HG03342 (cell line): ENCODE data around the gene ACVR2B.

ENCODE experiments used
- ATAC-seq: cut with Tn5 transposase; IDR thresholded peaks from one replicate; pipeline ENCODE4 v1.9.1; 2021; ENCODE audit warnings: mild to moderate bottlenecking, moderate library complexity; ENCODE audit not compliant: unreplicated experiment

ACVR2B gene

GRCh38 chr3:38457111-38458003 is 3.7 kb downstream of the ACVR2B start:
- no peak for ATAC-seq

GRCh38 chr3:38458796-38459498 is 5.3 kb downstream of the ACVR2B start:
- no peak for ATAC-seq

- no peak for ATAC-seq
Measured at GRCh38 chr3:38459499-38460048, 5.9 kb downstream of the ACVR2B start.

GRCh38 chr3:38460377-38461270 is 6.9 kb downstream of the ACVR2B start:
- ATAC-seq, result no peak

GRCh38 chr3:38465588-38466154 is 12.0 kb downstream of the ACVR2B start:
- ATAC-seq, result no peak

GRCh38 chr3:38468765-38469164 is 15.1 kb downstream of the ACVR2B start:
- ATAC-seq, result no peak

GRCh38 chr3:38469852-38470251 is 16.2 kb downstream of the ACVR2B start:
- no peak for ATAC-seq

- ATAC-seq, result no peak
Measured at GRCh38 chr3:38471260-38471857, 17.7 kb downstream of the ACVR2B start.

- ATAC-seq, result no peak
Measured at GRCh38 chr3:38472342-38472741, 18.7 kb downstream of the ACVR2B start.

GRCh38 chr3:38473229-38473628 is 19.5 kb downstream of the ACVR2B start:
- ATAC-seq, result no peak

- no peak for ATAC-seq
Measured at GRCh38 chr3:38474928-38475605, 21.4 kb downstream of the ACVR2B start.

GRCh38 chr3:38475716-38476115 is 22.0 kb downstream of the ACVR2B start:
- ATAC-seq, result no peak

GRCh38 chr3:38476157-38476756 is 22.6 kb downstream of the ACVR2B start:
- ATAC-seq, result no peak

- no peak for ATAC-seq
Measured at GRCh38 chr3:38477057-38477820, 23.5 kb downstream of the ACVR2B start.

GRCh38 chr3:38477839-38478450 is 24.3 kb downstream of the ACVR2B start:
- ATAC-seq, result no peak

- ATAC-seq, result no peak
Measured at GRCh38 chr3:38478901-38479300, 25.2 kb downstream of the ACVR2B start.

- peak; percentile 64 for ATAC-seq
Measured at GRCh38 chr3:38479431-38480092, 25.9 kb downstream of the ACVR2B start.

- ATAC-seq, result no peak
Measured at GRCh38 chr3:38480093-38480445, 26.4 kb downstream of the ACVR2B start.
